DMS53 treated with DMSO at 0.1 percent for 48 hours (cell line): ENCODE measurements around the gene PRDM10.
"Not testable (repeated sequence)": the region's sequence is repeated elsewhere in the genome, so short reads cannot be mapped to it uniquely, and the experiment has no call there.

ENCODE experiments used
- DNase-seq: peaks from one replicate; lab custom pipeline; 2025; ENCODE audit not compliant: unreplicated experiment; lab: John Stamatoyannopoulos, UW

Gene PRDM10

DNA sequence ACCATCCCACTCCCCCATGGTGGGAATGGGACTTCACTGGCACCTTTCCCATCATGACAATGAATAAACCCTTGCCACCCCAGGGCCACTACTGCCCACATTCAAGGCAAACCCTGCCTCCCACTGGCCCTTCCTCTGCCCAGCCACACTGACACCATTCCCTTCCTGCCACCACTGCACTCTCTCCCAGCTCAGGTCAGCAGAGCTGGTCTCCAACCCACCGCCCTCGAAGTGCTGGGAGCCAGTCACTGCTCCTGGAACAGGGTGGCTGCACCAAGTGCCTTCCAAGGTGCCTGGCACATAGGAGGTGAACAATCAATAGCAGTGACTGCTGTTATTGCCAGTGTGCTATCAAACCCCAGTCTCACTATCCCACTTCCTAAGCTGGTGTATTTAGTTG, 27.1 kb downstream of the PRDM10 start:
- no peak for DNase-seq

DNA sequence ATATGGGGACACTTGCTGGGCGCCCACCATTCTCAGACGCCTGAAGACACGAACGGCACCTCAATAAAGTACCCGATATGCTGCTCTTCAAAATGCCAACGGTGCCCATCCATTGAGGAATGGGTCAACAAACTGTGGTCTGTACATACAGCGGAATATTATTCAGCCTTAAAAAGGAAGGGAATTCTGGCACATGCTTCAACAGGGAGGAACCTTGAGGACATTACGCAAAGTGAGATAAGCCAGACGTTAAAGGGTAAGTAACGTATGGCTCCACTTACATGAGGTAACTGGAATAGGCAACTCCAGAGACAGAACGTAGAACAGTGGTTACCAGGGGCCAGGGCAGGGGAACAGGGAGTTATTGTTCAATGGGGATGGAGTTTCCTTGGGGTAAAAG, 28.0 kb downstream of the PRDM10 start:
- DNase-seq = no peak

DNA sequence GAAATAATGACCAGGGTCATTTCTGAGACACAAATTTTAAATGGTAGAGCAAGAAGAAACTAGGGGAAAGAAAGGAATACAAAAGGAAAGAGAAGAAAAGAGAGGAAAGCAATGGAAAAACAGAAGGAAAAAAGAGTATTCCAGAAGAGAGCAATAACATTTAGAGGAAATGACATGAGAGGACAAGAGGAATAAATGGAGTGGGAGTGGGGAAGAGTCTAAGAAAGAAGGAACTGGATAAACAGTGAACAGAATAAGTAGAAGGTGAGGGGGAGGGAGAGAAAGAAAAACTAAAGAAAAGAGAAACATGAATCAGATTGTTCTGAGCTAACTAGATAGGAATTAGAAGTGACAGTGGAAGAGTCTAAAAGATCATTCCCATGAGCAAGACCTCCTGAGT, 28.4 kb downstream of the PRDM10 start:
- no peak for DNase-seq

DNA sequence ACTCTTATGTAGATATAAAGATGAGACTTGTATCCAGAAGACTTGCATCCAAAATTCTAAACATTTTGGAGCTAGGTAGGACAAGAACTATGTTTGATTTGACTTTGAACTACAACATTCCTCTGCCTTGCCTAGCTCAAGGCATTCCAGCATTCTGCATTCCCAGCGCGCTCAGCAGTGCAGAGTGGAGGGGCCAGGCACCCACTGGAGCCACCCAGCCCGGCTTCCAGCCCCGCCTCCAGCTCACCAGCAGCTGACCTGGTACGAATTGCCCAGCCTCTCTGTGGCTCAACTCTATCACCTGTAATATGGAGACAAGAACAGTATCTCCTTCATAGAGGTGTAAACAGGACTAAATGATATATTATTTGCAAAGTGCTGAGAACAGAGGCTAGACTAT, 28.8 kb downstream of the PRDM10 start:
- DNase-seq = no peak

DNA sequence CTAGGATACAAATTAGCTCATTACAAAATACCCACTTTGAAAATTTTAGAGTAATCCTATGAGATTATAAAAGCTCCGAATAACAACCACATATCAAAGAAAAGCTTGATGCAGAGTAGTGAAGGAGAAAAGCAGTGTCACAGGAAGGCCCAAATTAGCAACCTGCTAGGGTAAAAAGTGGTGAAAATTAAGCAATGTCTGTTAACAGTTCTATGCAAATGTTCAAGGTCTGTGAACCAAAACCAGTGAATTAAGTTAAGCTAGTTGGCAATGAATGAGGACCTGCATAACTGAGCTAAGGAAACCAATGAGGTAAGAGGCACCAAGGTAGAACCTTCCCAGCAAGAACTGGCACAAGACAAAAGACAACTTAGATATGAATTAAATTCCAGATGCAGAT, 29.6 kb downstream of the PRDM10 start:
- no peak for DNase-seq

DNA sequence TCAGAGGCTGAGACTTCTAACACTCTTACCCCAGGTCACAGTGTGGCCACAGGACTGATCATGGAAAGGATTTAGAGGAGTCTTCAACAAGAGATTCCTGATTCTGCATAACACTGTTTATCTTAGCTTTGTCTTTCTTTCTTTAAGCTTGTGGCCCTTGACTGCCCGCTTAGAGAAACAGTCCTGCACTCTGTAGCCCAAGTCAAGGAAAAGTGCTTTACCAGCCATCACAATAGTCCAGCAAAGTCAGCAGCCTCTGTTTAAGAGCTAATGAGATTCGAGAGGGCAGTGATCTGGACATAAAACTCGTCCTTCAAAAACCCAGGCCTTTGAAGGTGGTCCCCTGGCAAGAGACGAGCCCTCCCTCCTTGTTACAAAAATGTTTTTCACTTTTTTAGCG, 30.0 kb downstream of the PRDM10 start:
- no peak for DNase-seq

DNA sequence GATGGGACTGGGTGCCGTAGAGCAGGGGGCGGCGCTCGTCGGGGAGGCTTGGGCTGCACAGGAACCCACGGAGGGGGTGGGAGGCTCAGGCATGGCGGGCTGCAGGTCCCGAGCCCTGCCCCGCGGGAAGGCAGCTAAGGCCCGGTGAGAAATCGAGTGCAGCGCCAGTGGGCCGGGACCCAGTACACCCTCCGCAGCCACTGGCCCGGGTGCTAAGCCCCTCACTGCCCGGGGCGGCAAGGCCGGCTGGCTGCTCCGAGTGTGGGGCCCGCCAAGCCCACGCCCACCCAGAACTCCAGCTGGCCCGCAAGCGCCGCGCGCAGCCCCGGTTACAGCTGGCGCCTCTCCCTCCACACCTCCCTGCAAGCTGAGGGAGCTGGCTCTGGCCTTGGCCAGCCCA, 30.8 kb downstream of the PRDM10 start:
- DNase-seq = not testable (repeated sequence)

DNA sequence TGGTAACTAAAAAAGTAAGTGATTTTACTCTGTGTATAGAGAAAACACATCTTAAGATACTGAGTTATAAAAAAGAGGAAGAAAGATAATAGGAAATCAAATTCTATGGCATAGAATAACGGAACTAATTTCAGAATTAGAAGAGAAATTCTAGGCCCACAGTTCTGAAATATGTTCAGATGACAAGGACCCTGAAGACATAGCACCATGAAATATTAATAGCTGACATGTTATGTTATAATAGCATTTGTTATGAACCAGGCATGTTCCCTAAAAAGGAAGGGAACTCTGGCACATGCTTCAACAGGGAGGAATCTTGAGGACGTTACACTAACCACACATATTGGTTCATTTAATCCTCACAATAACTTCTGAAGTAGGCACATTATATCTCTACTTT, 32.7 kb downstream of the PRDM10 start:
- DNase-seq = no peak

DNA sequence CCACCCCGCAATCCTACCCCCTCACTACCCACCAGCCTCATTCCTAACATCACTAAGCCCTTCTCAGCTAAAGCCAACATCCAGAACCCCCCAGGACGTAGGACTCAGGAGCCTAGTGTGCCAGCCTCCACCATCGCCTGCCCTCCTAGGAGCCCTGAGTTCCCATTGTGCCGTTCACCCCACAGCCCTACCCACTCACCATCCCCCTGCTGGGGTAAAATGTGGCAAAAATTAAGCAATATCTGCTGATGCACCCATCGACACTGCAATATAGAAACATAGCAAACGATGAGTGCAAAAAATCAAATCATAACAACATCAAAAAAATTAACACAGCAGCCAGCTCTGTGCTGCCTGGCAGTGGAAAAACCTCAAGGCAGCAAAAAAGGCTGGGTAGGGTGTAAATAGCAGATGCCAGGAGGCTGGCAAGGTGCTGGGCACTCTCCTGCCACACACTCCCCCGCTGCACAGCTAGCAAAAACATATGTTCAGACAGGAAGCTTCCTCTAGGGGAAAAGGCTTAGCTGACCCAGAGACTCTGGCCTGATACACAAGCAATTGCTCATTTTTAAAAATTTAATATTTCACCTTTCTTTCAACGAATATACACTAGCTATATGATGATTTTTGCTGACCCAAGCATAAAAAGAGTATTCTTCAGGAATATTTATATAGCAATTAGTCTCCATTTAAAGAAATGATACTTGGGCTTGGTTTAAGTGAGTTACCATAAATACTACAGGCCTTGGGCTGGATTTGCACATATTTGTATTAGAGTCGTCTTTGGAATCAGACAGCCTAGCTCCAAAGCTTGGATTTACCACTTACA, 33.8 kb downstream of the PRDM10 start:
- DNase-seq = no peak

DNA sequence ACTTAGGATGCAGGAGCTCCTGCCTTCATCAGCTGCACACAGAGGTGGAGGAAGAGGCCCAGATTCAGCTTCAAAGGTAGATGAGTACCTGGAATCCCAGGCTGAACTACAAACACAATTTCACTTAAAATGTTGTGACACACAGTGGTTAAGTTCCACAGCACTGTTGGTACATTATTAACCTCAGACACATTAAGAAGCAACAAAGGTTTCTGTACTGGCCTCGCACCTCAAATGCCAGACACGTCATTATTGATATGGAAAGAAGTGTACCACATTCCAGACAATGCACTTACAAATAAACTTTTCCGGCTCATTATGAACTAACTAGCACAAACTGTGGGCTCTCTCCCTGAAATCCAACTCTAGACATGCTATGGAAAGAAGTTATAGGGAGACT, 34.6 kb downstream of the PRDM10 start:
- DNase-seq = no peak

DNA sequence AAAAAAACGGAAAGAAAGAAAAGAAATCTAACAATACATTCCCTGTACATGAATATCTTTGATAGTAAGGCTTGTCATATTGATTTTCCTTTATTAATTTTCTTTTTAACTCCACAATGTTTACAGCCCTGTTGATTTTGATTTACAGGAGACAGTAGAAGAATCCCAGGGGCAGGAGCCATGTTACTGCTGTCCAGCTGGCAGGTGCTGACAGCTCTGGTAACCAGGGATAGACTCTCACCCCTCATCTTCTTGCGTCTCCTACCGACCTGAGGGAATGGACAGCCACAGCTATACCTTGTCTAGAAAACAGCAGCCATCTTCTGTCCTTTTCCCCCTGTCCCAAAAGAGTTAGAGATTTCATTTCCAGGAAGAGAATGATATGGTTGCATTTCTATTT, 37.4 kb downstream of the PRDM10 start:
- no peak for DNase-seq

DNA sequence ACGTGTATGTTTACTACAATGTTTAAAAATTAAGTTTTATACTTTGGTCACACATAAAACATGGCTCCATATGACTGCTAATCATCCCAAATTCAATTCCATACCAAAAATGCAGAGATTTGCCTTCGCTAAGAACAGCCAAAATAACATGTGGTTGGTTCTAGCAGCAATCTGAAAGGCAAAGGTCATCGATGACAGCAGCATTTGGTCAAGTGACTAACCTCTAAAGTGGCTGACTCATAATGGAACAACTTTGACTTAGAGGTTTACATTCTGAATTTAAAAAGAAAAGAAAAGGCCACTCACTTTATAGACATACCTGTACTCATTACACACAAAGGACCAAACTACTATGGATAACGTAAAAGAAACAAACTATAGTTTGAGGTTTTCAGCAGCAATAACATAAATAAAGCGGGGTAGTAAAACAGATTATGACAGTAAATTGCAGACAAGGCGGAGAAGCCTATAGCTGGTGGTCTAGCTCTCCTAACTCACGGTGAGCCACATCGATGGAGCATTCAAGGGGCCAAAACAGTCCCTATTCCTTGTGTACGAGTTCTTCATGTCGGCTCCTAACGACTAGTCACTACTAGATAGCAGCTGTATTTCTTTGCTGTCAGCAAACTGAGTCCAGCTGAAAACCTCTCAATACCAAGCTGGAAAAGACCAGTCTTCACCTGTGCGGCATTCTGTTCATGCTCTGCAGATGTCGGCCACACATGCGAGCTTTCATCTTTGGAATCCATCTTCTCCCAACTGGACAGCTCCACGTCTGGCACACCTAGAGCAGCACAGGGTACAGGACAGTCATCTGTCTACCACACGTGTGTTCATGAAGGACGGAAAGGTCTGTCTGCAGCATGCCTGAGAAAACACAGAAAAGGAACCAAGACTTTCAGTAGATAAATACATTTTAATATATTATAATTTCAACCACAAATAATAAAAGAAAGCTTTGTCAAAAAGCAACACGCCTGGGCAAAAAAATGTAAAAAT, 42.1 kb downstream of the PRDM10 start:
- peak; percentile 40 for DNase-seq

DNA sequence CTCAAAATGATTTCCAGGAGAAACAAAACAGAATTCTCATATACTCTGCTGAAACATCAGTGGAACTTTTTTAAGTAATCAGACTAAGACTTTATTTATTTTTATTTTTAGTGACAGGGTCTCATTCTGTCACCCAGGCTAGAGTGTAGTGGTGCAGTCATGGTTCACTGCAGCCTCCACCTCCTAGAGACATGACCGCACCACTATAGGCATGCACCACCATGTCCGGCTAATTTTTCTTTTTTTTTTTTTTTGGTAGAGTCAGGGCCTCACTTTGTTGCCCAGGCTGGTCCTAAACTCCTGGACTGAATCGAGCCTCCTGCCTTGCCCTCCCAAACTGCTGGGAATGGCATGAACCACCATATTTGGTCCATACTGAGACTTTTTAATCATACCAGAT, 42.9 kb downstream of the PRDM10 start:
- no peak for DNase-seq

DNA sequence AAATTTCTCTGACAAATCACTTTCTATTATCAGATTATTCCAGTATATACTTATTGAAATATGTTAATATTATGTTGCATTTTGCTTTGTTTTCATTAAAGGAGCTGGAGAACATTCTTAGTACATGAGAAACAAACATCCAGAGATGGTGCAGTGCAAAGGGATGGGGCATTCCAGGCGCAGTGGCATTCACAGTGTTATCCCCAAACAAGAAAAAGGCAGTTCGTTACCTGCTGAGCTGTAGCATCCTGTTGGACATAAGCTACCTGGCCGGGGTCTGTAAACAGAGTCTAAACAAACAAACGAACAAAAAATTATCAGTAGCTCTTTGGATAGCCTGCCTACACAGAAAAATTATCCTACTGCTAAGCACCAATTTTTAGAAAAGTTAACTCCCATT, 47.4 kb downstream of the PRDM10 start:
- DNase-seq = no peak

DNA sequence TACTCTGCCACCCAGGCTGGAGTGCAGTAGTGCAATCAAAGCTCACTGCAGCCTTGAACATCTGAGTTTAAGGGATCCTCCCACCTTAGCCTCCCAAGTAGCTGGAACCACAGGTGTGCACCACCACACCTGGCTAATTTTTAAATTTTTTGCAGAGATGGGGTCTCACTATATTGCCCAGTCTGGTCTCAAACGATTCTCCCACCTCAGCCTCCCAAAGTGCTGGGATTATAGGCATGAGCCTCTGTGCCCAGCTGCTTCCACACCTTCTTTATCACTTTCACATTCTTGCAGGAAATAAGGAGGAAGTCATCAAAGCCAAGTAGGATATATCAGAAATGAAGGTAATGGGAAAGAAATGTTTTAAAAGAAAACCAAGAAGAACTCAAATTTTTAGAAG, 47.9 kb downstream of the PRDM10 start:
- DNase-seq = not testable (repeated sequence)

DNA sequence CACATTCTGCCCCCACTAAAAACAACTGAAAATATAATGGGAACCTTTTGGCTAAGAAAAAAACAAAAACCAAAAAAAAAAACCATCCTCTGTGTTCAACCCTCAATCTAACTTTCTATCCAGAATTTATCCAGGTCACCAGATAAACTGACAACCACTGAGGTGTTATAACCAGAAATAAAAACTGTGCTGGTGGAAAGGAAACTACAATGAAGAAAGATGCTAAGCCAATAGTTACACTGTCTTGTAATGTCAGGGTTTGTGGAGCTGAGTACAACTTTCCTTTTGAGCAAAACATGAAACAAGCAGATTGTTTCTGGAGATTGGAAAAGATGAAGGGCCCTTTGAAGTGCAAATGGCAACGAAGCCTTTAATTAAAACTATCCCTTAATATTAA, 50.8 kb downstream of the PRDM10 start:
- no peak for DNase-seq

DNA sequence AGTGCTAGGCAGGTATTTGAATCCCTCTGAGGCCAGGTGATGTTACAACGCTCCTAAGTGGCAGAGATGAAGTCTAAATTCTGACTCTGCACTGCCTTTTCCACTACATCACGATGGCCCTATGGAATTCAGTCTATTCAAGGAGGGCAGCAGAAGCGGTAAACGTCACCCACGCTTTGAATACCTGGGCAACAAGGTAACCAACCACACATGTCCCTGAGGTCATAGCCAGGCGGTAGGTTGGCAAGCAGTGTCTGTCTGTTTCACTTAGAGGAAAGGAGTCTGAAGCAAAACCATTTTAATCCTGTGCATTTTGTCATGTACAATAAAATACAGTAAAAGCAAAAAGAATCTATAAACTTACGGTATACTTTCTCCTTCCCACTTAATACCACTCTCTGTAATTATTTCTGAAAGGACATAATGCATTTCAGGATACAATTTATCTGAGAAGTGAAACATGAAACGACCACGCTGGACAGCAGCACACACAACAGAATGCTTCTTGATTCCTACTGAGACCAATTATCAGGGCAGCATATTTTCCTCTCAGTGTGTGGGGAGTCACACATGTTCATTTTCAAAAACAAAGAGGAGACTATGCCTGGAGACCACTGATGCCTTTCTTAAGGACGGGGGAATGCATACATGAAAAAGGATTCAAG, 51.3 kb downstream of the PRDM10 start:
- no peak for DNase-seq

DNA sequence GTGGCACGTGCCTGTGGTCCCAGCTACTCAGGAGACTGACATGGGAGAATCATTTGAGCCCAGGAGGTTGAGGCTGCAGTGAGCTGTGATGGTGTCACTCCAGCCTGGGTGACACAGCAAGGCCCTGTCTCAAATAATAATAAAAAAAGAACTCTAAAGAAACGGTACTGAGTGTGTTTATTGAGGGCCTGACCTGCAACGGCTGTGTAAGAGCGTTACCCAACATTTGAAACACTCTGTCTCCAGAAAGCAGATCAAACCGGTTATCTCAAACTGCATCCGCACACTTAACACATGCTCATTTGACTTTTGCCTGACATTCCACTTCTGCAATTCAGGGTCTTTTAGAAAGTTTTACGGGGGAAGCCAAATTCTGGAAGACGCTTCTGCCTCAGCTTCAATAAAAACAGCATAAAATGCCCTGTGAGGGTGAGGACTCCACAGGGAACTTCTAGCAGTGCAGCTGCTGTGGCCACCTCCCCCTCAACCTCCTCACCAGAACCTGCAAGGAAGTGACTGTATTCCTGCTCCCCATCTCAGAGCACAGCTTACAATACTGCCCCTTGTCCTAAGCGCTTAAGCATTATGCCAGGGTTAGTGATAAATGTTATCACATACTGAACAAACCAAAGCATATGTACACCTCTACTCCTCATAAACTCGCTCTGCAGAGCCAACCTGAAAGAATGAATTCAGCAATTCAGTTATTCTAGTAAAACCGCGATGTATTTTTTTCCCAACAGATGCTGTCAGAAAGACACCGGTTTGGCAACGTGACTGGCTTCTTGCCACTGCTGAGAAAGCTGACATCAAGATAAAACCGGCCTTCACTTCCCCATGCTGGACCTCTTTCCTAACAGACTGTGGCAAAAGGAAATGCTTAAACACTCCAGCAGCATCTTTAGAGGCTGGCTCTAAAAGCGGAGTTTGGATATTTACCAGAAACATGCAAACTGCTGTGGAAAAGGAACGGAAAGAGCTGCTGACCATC, 52.2 kb downstream of the PRDM10 start:
- no peak for DNase-seq

DNA sequence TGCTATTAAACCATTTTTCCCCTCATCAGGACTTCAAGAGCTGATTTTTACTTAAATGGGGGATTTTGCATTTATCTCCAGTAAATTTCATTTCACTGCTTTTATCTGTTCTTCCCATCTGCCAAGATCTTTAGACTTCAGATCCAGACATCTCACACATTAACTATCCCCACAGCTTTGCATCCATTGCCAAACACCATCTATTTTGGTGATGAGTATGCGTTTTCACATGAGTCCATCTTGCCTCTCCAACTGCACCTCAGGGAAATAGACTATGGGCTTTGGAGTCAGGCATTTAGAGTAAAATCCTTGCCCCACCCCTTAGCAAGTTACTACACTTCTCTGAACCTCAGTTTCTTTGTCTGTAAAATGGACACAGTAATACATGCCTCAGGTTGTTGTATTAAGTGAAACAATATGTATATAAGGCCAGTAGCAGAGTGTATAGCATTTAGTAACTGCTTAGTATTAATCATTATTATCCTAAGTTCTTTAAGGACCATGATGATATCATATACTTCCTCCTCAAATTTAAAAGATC, 53.6 kb downstream of the PRDM10 start:
- DNase-seq = no peak

DNA sequence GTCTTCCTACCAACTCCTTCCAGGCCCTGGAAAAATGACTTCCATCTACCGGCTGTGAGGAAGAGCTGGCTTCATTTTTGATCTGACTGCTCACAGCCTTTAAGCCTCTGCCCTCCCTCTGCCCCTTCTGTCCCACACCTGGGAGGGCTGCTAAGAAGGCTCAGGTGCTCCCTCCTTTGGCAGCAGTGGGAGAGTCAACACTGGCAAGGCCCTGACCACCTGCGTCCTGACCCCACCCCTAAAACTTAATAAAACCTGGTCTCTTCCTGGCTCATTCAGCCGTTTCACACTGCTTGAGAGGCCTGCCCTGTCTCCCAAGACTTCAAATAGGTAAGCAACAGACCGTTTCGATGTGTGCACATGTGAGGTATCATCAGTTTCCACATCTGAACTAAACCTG, 55.2 kb downstream of the PRDM10 start:
- no peak for DNase-seq
